Activated CD4-positive, alpha-beta memory T cell treated with anti-CD3 and anti-CD28 coated beads for 36 hours (primary cell): ENCODE data around the gene QKI. TPM values are rescaled to one million over a fixed set of nuclear protein-coding genes. Genes with fewer than 3 reads are reported as not detected.
A peak's percentile ranks its signal among the peaks of the same experiment; 100 is the strongest.
"Not testable (repeated sequence)": the region's sequence is repeated elsewhere in the genome, so short reads cannot be mapped to it uniquely, and the experiment has no call there.

ENCODE experiments used
- CTCF ChIA-PET: fragments of 350-600 bp; sonication (Branson Sonifier 250); formaldehyde crosslinking; loops from one replicate; lab custom pipeline; 2021; ENCODE audit warnings: antibody characterized with exemption, inconsistent platforms; lab: Charles Lee
- POLR2A ChIA-PET: fragments of 350-600 bp; sonication (Branson Sonifier 250); formaldehyde crosslinking; loops from one replicate; lab custom pipeline; 2021; ENCODE audit warnings: antibody characterized with exemption; lab: Charles Lee
- DNase-seq: peaks from one replicate; pipeline ENCODE4 v3.0.0-alpha.2; 2020
- H3K27ac Mint-ChIP-seq: one replicate; pipeline ENCODE4 v1.8.0; 2021; ENCODE audit warnings: mixed read lengths
- H3K27me3 Mint-ChIP-seq: one replicate; pipeline ENCODE4 v1.8.0; 2021; ENCODE audit warnings: mixed read lengths
- H3K36me3 Mint-ChIP-seq: one replicate; pipeline ENCODE4 v1.8.0; 2021; ENCODE audit warnings: mixed read lengths
- H3K4me1 Mint-ChIP-seq: one replicate; pipeline ENCODE4 v1.8.0; 2021; ENCODE audit warnings: low read depth, mixed read lengths
- H3K4me3 Mint-ChIP-seq: one replicate; pipeline ENCODE4 v1.8.0; 2021; ENCODE audit warnings: mild to moderate bottlenecking, mixed read lengths
- H3K9me3 Mint-ChIP-seq: one replicate; pipeline ENCODE4 v1.8.0; 2021; ENCODE audit warnings: mixed read lengths
- intact Hi-C: fragments of 100-400 bp; cut with micrococcal nuclease; formaldehyde crosslinking; loops from one replicate; pipeline ENCODE4 v1.15.1; 2023
- total RNA-seq, 2 experiments: library from RNA; stranded (reverse); gene quantifications; one replicate each; pipeline ENCODE4 v1.2.3, GENCODE V29; 2021

Gene QKI
- total RNA-seq, 2 experiments from 2014 or later = 43.9 to 44.2 TPM

DNA sequence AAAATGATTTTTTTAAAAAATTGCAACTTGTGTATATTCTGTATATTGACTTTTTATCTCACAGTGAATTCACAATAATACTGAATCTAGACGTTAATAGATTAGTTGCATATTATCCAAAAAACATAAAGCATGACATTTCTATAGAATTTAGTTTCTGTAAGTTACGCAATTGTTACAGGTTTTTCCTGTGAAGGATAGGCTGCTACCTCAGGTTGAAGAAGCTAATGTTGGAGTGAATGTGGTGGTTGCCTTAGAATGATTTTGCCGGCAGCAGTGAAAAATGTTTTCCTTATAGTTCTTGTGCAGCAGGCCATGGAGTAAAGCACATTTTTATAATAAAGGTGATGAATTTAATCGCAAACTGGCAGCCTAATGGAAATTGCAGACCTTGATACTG lies 20.5 kb downstream of the QKI start:
- CTCF ChIA-PET = interaction anchor here (0.7 kb wide), 1 partner anchor 1777 kb away, joined by 3 read pairs; no protein-coding TSS in a partner anchor
- DNase-seq = no peak
- POLR2A ChIA-PET = no interaction called here
- intact Hi-C loops = no loop called here
- no peaks in the 10 kb centered on the region for H3K36me3 Mint-ChIP-seq
- no peaks in the 10 kb centered on the region for H3K27me3 Mint-ChIP-seq
- H3K4me3 Mint-ChIP-seq = no peak overlapping the region
- H3K9me3 Mint-ChIP-seq = no peaks in the 10 kb centered on the region
- H3K27ac Mint-ChIP-seq = no peak overlapping the region
- peaks cover 52% of the 10 kb centered on the region for H3K4me1 Mint-ChIP-seq

DNA sequence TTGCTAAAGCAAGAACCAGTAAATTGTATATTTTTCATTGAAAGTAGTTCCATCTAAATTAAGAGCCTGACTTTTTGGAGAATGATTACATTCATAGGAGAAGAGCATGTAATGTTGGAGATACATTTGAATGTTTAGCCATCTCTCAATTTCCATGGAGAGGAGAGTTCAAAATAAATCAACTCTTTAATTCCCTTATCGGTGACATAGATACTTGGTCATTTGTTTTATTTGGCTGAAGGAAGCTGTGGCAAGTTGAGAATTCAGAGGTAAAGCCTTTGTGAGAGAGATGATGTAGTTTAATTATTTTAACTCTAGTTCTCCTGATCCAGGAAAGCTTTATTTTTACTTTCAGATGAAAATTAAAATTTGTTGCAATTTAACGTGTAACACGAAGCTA lies 22.3 kb downstream of the QKI start:
- H3K27me3 Mint-ChIP-seq = no peaks in the 10 kb centered on the region
- no peaks in the 10 kb centered on the region for H3K36me3 Mint-ChIP-seq
- ChIA-PET POLR2A (no interaction called here), CTCF (no interaction called here)
- no peak for DNase-seq
- intact Hi-C loops = no loop called here
- no peak overlapping the region for H3K27ac Mint-ChIP-seq
- peaks cover 51% of the 10 kb centered on the region for H3K4me1 Mint-ChIP-seq
- H3K4me3 Mint-ChIP-seq = no peak overlapping the region
- no peaks in the 10 kb centered on the region for H3K9me3 Mint-ChIP-seq

DNA sequence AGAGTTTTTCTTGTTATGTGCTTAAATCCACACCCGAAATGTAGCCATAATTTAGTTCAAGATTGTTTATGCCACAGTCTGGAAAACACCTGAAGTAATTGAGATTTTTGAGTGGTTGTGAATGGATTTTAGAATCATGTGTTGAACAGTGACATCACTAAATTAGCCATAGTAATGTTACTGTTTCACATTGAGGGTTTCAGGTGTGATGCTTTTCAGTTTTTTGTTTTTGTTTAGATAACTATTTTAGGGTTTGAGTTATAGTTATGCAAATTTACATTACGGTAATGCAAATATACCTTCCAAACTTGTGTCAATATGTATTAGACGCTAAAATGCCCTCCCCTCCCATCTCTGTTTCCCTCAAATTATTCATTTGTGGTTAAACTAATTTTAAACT lies 22.9 kb downstream of the QKI start:
- intact Hi-C loops = no loop called here
- Mint-ChIP-seq H3K9me3 (no peaks in the 10 kb centered on the region), H3K4me1 (peaks cover 51% of the 10 kb centered on the region), H3K36me3 (no peaks in the 10 kb centered on the region), H3K27me3 (no peaks in the 10 kb centered on the region), H3K4me3 (no peak overlapping the region), H3K27ac (no peak overlapping the region)
- POLR2A ChIA-PET = no interaction called here
- no peak for DNase-seq
- CTCF ChIA-PET = no interaction called here

DNA sequence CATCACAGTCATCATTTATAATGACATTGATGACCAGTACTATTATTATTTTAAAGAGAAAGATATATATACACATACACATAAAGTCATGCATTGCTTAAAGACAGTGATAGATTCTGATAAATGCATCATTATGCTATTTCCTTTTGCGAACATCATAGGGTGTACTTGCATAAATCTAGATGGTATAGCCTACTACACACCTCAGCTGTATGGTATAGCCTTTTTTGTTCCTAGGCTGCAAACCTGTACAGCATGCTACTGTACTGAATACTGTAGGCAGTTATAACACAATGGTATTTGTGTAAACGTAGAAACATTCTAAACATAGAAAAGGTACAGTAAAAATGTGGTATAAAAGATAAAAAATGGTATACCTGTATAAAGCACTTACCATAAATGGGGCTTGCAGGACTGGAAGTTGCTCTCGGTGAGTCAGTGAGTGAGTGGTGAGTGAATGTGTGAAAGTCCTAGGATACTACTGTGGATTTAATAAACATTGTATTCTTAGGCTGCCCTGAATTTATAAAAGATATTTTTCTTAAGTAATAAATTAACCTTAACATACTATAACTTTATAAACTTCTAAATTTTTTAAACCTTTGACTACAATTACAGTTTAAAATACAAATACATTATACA lies 23.9 kb downstream of the QKI start:
- no peaks in the 10 kb centered on the region for H3K27me3 Mint-ChIP-seq
- peaks cover 49% of the 10 kb centered on the region for H3K4me1 Mint-ChIP-seq
- no peaks in the 10 kb centered on the region for H3K9me3 Mint-ChIP-seq
- DNase-seq = no peak
- POLR2A ChIA-PET = no interaction called here
- no peak overlapping the region for H3K27ac Mint-ChIP-seq
- no peaks in the 10 kb centered on the region for H3K36me3 Mint-ChIP-seq
- CTCF ChIA-PET = no interaction called here
- H3K4me3 Mint-ChIP-seq = no peak overlapping the region
- intact Hi-C loops = no loop called here

DNA sequence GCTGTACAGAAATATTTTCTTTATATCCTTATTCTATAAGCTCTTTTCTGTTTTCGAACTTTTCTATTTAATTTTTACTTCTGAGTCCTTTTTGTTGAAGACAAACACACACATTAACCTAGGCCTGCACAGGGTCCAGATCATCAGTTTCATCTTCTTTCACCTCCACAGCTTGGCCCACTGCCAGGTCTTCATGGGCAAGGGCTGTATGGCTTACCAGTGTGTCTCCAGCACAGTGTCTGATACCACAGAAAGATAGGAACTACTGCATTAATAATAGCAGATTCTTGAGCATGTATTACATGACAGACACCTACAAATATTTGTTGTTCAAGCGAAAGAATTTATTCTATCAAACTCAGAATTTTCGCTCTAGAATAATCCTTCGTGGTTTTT lies 24.4 kb downstream of the QKI start:
- CTCF ChIA-PET = no interaction called here
- POLR2A ChIA-PET = no interaction called here
- Mint-ChIP-seq H3K27ac (no peak overlapping the region), H3K27me3 (no peaks in the 10 kb centered on the region), H3K9me3 (no peaks in the 10 kb centered on the region), H3K4me1 (peaks cover 50% of the 10 kb centered on the region), H3K36me3 (no peaks in the 10 kb centered on the region), H3K4me3 (no peak overlapping the region)
- peak; percentile 13 for DNase-seq
- intact Hi-C loops = no loop called here

DNA sequence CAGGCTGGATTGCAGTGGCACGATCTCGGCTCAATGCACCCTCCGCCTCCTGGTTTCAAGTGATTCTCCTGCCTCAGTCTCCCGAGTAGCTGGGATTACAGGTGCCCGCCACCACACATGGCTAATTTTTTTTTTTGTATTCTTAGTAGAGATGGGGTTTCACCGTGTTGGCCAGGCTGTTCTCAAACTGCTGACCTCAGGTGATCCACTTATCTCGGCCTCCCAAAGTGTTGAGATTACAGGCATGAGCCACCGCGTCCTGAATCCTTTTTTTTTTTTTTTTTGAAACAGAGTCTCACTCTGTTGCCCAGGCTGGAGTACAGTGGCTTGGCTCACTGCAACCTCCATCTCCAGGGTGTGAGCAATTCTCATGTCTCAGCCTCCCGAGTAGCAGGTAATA lies 24.9 kb downstream of the QKI start:
- H3K36me3 Mint-ChIP-seq, H3K27ac Mint-ChIP-seq, H3K4me3 Mint-ChIP-seq, DNase-seq, intact Hi-C loops, CTCF ChIA-PET, H3K27me3 Mint-ChIP-seq, H3K9me3 Mint-ChIP-seq, POLR2A ChIA-PET: not testable (repeated sequence)
- peaks cover 51% of the 10 kb centered on the region for H3K4me1 Mint-ChIP-seq

DNA sequence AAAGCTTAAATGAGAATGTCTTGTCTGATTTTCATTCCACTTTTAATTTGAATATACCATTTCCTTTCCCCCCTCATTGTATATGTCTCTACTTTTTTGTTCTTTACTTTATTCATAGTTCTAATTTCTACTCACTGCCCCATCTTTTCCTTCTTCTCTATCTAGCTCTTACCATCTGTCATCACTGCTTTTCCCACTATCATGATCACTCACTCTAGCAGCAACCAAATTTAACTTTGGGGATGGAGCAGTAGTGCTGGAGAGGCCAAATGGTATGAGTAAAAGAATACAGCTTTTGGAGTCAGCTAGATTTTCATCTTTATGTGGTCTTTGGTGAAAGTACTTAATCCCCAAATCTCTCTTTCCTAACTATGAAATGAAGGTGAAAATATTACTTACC lies 25.5 kb downstream of the QKI start:
- H3K4me1 Mint-ChIP-seq = peaks cover 50% of the 10 kb centered on the region

DNA sequence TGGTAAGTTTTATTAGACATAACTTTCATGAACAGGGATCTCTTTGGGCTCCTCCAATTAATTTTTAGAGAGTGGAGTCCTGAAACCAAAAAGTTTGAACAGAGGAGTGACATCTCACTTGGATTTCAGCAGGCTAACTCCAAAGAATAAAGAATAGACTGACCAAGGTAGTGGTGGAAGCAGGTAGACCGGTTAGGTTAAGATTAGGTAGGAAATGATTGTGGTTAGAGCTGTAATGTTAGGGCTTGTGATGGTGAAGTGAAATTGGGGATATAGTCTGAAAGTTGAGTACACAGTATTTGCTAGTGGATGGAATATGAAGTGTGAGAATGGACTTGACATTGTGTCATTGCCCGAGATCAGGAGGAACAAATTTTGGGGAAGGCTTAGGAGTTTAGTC lies 27.8 kb downstream of the QKI start:
- Mint-ChIP-seq H3K4me1 (peaks cover 46% of the 10 kb centered on the region), H3K9me3 (no peaks in the 10 kb centered on the region), H3K36me3 (peaks cover 2% of the 10 kb centered on the region), H3K27ac (no peak overlapping the region), H3K4me3 (no peak overlapping the region), H3K27me3 (no peaks in the 10 kb centered on the region)
- intact Hi-C loops = no loop called here
- ChIA-PET POLR2A (no interaction called here), CTCF (no interaction called here)
- DNase-seq = no peak

More for the DNA sequence above, 25.5 kb downstream of the QKI start:
- Mint-ChIP-seq H3K36me3 (no peaks in the 10 kb centered on the region), H3K27me3 (no peaks in the 10 kb centered on the region), H3K9me3 (no peaks in the 10 kb centered on the region), H3K27ac (no peak overlapping the region), H3K4me3 (no peak overlapping the region)
- ChIA-PET POLR2A (no interaction called here), CTCF (no interaction called here)
- no peak for DNase-seq
- intact Hi-C loops = no loop called here

DNA sequence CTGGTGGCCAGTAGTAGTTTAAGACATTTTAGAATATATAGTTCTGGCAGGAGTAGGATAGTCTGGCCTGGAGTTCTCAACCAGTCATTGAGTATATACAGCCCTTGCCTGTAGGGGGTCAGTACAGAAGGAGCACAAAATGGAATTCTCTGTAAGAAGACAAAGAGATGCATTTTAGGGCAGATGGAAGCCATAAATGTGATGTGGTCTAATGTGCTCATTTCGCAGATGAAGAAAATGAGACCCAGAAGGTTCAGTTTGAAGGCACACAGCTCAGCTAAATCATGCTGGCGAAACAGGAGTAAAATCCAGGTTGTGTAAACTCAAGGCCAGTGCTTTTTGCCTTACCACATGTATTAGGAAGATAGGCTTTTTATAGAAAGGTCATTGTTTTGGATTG lies 29.6 kb downstream of the QKI start:
- H3K4me1 Mint-ChIP-seq = peaks cover 37% of the 10 kb centered on the region
- H3K27ac Mint-ChIP-seq = no peak overlapping the region
- peaks cover 2% of the 10 kb centered on the region for H3K36me3 Mint-ChIP-seq
- CTCF ChIA-PET = no interaction called here
- no peaks in the 10 kb centered on the region for H3K27me3 Mint-ChIP-seq
- H3K4me3 Mint-ChIP-seq = no peak overlapping the region
- intact Hi-C loops = no loop called here
- H3K9me3 Mint-ChIP-seq = no peaks in the 10 kb centered on the region
- DNase-seq = no peak
- POLR2A ChIA-PET = no interaction called here

DNA sequence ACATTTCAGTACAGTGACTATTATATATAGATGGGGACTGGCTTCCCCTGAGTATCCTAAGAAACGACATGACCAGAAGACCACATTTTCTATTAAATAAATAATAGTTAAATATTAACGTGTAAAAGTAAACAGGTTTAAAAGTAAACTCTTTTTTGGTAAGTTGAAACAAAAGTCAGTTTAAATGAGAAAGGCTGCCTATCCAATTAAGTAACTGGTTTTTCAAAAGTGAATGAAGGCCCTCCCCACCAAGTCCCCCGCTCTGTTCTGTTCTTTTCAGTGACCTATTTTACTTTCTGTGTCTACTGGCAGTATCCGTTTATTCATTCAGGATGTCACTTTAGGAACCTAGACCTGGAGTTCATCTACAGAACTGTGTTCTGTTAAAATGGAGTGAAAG lies 32.0 kb downstream of the QKI start:
- DNase-seq = no peak
- peaks cover 38% of the 10 kb centered on the region for H3K4me1 Mint-ChIP-seq
- no peak overlapping the region for H3K4me3 Mint-ChIP-seq
- H3K9me3 Mint-ChIP-seq = no peaks in the 10 kb centered on the region
- peaks cover 2% of the 10 kb centered on the region for H3K36me3 Mint-ChIP-seq
- intact Hi-C loops = no loop called here
- no peak overlapping the region for H3K27ac Mint-ChIP-seq
- ChIA-PET POLR2A (no interaction called here), CTCF (no interaction called here)
- H3K27me3 Mint-ChIP-seq = no peaks in the 10 kb centered on the region

DNA sequence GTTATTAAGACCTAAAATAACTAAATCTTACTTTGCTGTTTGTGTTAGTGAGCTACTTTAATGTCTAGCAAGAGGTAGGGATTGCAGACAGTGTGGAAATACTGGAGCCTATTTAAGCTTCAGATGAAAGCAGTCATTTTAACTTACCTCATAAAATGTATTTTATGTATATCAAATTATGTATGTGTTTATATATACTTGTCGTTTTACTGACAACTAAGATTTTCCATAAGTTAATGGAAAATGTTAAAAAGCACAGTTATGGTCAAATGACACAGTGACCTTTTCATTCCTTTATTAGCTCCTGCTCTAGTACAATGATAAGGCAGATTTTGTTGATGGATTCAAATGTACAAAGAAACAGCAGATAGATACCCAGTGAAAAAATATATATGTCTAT lies 34.6 kb downstream of the QKI start:
- no peak overlapping the region for H3K4me3 Mint-ChIP-seq
- intact Hi-C loops = no loop called here
- no peak for DNase-seq
- peaks cover 28% of the 10 kb centered on the region for H3K4me1 Mint-ChIP-seq
- H3K36me3 Mint-ChIP-seq = peaks cover 2% of the 10 kb centered on the region
- H3K9me3 Mint-ChIP-seq = no peaks in the 10 kb centered on the region
- ChIA-PET POLR2A (no interaction called here), CTCF (interaction anchor here (1.4 kb wide), 2 partner anchors 33 to 105 kb away, joined by 3 to 5 read pairs; no protein-coding TSS in a partner anchor)
- no peaks in the 10 kb centered on the region for H3K27me3 Mint-ChIP-seq
- H3K27ac Mint-ChIP-seq = no peak overlapping the region

DNA sequence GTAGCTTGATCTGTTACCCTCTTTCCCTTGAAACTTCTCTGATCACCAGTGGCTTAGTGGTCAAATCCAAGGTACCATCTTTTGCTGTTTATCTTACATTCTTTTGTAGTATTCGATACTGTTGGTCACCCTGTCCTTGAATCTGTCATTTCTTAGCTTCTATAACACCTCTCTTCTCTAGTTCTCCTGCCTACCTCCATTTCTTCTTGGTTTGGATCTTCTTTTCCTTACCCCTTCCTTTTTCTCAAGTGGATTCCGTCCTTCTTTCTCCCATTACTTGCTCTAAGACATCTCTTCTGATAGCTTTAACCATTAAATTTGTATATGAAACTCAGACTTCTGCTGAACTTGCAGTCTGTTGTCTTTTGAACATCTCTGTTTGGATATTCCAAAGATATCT lies 39.9 kb downstream of the QKI start:
- no peak for DNase-seq
- Mint-ChIP-seq H3K9me3 (no peaks in the 10 kb centered on the region), H3K4me3 (no peak overlapping the region), H3K27me3 (no peaks in the 10 kb centered on the region), H3K27ac (no peak overlapping the region), H3K4me1 (peaks cover 42% of the 10 kb centered on the region), H3K36me3 (no peaks in the 10 kb centered on the region)
- intact Hi-C loops = no loop called here
- ChIA-PET CTCF (interaction anchor here (0.6 to 1.4 kb wide), 2 partner anchors 16 to 100 kb away, joined by 3 to 4 read pairs; no protein-coding TSS in a partner anchor), POLR2A (no interaction called here)

DNA sequence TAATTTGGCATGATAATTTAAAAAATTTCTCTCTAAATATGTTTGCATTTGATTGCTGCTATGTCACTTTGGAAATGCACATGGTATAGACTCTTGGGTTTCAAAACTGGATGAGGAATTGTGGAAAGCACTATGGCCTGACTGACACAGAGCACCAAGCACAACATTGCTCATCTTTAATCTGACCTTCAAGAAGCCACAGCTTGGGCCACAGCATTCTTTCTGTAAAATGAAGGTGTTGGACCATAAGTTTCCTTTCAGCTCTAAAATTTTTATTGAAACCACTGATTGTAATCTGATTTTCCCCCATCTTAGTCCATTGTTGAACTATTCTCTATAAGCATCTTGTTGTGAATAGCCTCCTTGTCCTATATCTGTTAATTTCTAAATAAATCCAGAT lies 41.0 kb downstream of the QKI start:
- CTCF ChIA-PET = interaction anchor here (1.4 to 1.5 kb wide), 2 partner anchors 38 to 99 kb away, joined by 3 to 4 read pairs; no protein-coding TSS in a partner anchor
- Mint-ChIP-seq H3K27ac (no peak overlapping the region), H3K9me3 (no peaks in the 10 kb centered on the region), H3K27me3 (no peaks in the 10 kb centered on the region), H3K4me1 (peaks cover 49% of the 10 kb centered on the region), H3K36me3 (peaks cover 1% of the 10 kb centered on the region), H3K4me3 (no peak overlapping the region)
- POLR2A ChIA-PET = no interaction called here
- DNase-seq = no peak
- intact Hi-C loops = no loop called here
